ENCODE data around the gene GTF3C2. TPM values are rescaled to one million over a fixed set of nuclear protein-coding genes. Genes with fewer than 3 reads are reported as not detected.

The GTF3C2 gene
- total RNA-seq, 1 donor from 2014 or later = 61.3 TPM

GRCh38 chr2:27313882-27314645 is 42.5 kb downstream of the GTF3C2 start:
- Histone ChIP-seq H2AFZ (ENCODE audit: low read depth, low read length) (no peak overlapping the region), H3K9me3 (ENCODE audit: insufficient read depth, low read depth, low read length) (no peaks in the 10 kb centered on the region), H3K27ac (ENCODE audit: low read depth, low read length) (no peak overlapping the region), H3K79me2 (ENCODE audit: insufficient read depth, low read length) (no peaks in the 10 kb centered on the region), H3K4me2 (ENCODE audit: low read length) (no peak overlapping the region), H4K20me1 (ENCODE audit: insufficient read depth, low read length) (peaks cover 35% of the 10 kb centered on the region), H3K4me1 (ENCODE audit: insufficient read depth, low read length) (no peaks in the 10 kb centered on the region), H3K4me3 (ENCODE audit: insufficient read depth, low read depth, low read length) (no peak overlapping the region), H3K36me3 (ENCODE audit: insufficient read depth, low read length) (no peaks in the 10 kb centered on the region), H3K9ac (ENCODE audit: low read length) (no peak overlapping the region), H3K27me3 (ENCODE audit: insufficient read depth, low read length) (no peaks in the 10 kb centered on the region)
- no peak overlapping the region for H3K27ac Mint-ChIP-seq (ENCODE audit: unreplicated experiment)
- FAIRE-seq (no peak), DNase-seq (ENCODE audit: low read depth) (no peak)
- TF ChIP-seq CTCF (IDR thresholded peaks at IDR 0.05; ENCODE audit: insufficient read depth, low read depth, low read length) (no peak), EZH2 (IDR thresholded peaks at IDR 0.05; ENCODE audit: insufficient read depth, low read length) (no peak)
- H3K36me3 Mint-ChIP-seq (ENCODE audit: low read depth, unreplicated experiment) = peaks cover 22% of the 10 kb centered on the region
- peaks cover 6% of the 10 kb centered on the region for H3K27me3 Mint-ChIP-seq (ENCODE audit: low read depth, unreplicated experiment)
- peaks cover 4% of the 10 kb centered on the region for H3K9me3 Mint-ChIP-seq (ENCODE audit: unreplicated experiment)
- H3K4me3 Mint-ChIP-seq (ENCODE audit: unreplicated experiment) = no peak overlapping the region
- H3K4me1 Mint-ChIP-seq (ENCODE audit: low read depth, unreplicated experiment) = no peaks in the 10 kb centered on the region

GRCh38 chr2:27312152-27312551 is 44.4 kb downstream of the GTF3C2 start:
- peaks cover 16% of the 10 kb centered on the region for H3K27me3 ChIP-seq (ENCODE audit: insufficient read depth, low read length)
- H3K27ac ChIP-seq (ENCODE audit: low read depth, low read length) = no peak overlapping the region
- FAIRE-seq = no peak
- no peak overlapping the region for H3K4me2 ChIP-seq (ENCODE audit: low read length)
- TF ChIP-seq CTCF (IDR thresholded peaks at IDR 0.05; ENCODE audit: insufficient read depth, low read depth, low read length) = no peak
- TF ChIP-seq EZH2 (IDR thresholded peaks at IDR 0.05; ENCODE audit: insufficient read depth, low read length) = no peak
- Mint-ChIP-seq H3K36me3 (ENCODE audit: low read depth, unreplicated experiment) (peaks cover 20% of the 10 kb centered on the region), H3K4me1 (ENCODE audit: low read depth, unreplicated experiment) (no peaks in the 10 kb centered on the region), H3K9me3 (ENCODE audit: unreplicated experiment) (peaks cover 4% of the 10 kb centered on the region), H3K4me3 (ENCODE audit: unreplicated experiment) (no peak overlapping the region), H3K27me3 (ENCODE audit: low read depth, unreplicated experiment) (peaks cover 16% of the 10 kb centered on the region), H3K27ac (ENCODE audit: unreplicated experiment) (no peak overlapping the region)
- no peaks in the 10 kb centered on the region for H3K79me2 ChIP-seq (ENCODE audit: insufficient read depth, low read length)
- H3K36me3 ChIP-seq (ENCODE audit: insufficient read depth, low read length) = no peaks in the 10 kb centered on the region
- no peaks in the 10 kb centered on the region for H3K4me1 ChIP-seq (ENCODE audit: insufficient read depth, low read length)
- H3K9me3 ChIP-seq (ENCODE audit: insufficient read depth, low read depth, low read length) = no peaks in the 10 kb centered on the region
- H3K4me3 ChIP-seq (ENCODE audit: insufficient read depth, low read depth, low read length) = no peak overlapping the region
- H2AFZ ChIP-seq (ENCODE audit: low read depth, low read length) = no peak overlapping the region
- no peak for DNase-seq (ENCODE audit: low read depth)
- H3K9ac ChIP-seq (ENCODE audit: low read length) = no peak overlapping the region
- H4K20me1 ChIP-seq (ENCODE audit: insufficient read depth, low read length) = peaks cover 45% of the 10 kb centered on the region

- no peak for FAIRE-seq
- no peak overlapping the region for H3K4me3 Mint-ChIP-seq (ENCODE audit: unreplicated experiment)
Measured at GRCh38 chr2:27309651-27310050, 46.9 kb downstream of the GTF3C2 start.

More at GRCh38 chr2:27309651-27310050, 46.9 kb downstream of the GTF3C2 start:
- no peak for DNase-seq (ENCODE audit: low read depth)
- no peak overlapping the region for H3K4me3 ChIP-seq (ENCODE audit: insufficient read depth, low read depth, low read length)
- H3K36me3 Mint-ChIP-seq (ENCODE audit: low read depth, unreplicated experiment) = peaks cover 18% of the 10 kb centered on the region
- H3K36me3 ChIP-seq (ENCODE audit: insufficient read depth, low read length) = no peaks in the 10 kb centered on the region
- H3K9me3 ChIP-seq (ENCODE audit: insufficient read depth, low read depth, low read length) = no peaks in the 10 kb centered on the region
- no peak overlapping the region for H3K27ac Mint-ChIP-seq (ENCODE audit: unreplicated experiment)
- no peak overlapping the region for H3K27ac ChIP-seq (ENCODE audit: low read depth, low read length)
- H4K20me1 ChIP-seq (ENCODE audit: insufficient read depth, low read length) = peaks cover 36% of the 10 kb centered on the region
- H3K4me2 ChIP-seq (ENCODE audit: low read length) = no peak overlapping the region
- H3K9me3 Mint-ChIP-seq (ENCODE audit: unreplicated experiment) = peaks cover 4% of the 10 kb centered on the region
- no peak overlapping the region for H3K9ac ChIP-seq (ENCODE audit: low read length)
- H3K79me2 ChIP-seq (ENCODE audit: insufficient read depth, low read length) = no peaks in the 10 kb centered on the region
- no peak for TF ChIP-seq EZH2 (IDR thresholded peaks at IDR 0.05; ENCODE audit: insufficient read depth, low read length)
- TF ChIP-seq CTCF (IDR thresholded peaks at IDR 0.05; ENCODE audit: insufficient read depth, low read depth, low read length) = no peak
- H3K27me3 ChIP-seq (ENCODE audit: insufficient read depth, low read length) = peaks cover 41% of the 10 kb centered on the region
- no peaks in the 10 kb centered on the region for H3K4me1 Mint-ChIP-seq (ENCODE audit: low read depth, unreplicated experiment)
- peaks cover 3% of the 10 kb centered on the region for H3K4me1 ChIP-seq (ENCODE audit: insufficient read depth, low read length)
- H3K27me3 Mint-ChIP-seq (ENCODE audit: low read depth, unreplicated experiment) = peaks cover 32% of the 10 kb centered on the region
- no peak overlapping the region for H2AFZ ChIP-seq (ENCODE audit: low read depth, low read length)
